Fibroblast of gingiva (primary cell): Measurements from ENCODE around the gene DCTN3.
"Not testable (repeated sequence)": the region's sequence is repeated elsewhere in the genome, so short reads cannot be mapped to it uniquely, and the experiment has no call there.

Experiments used
- DNase-seq: peaks from one replicate; pipeline ENCODE4 v3.0.0-alpha.2; 2011; ENCODE audit warnings: low read depth

Gene DCTN3

GRCh38 chr9:34646211-34647083, 26.2 kb upstream of the DCTN3 start, which contains the start of gene GALT:
GALT (plus strand) TSS chr9:34646675; CDS start chr9:34646705, 30 bp downstream.
- peak; percentile 75 for DNase-seq

- DNase-seq, result no peak
These were observed 24.5 kb upstream of the DCTN3 start for GRCh38 chr9:34644766-34645314.

GRCh38 chr9:34642679-34643078, 22.4 kb upstream of the DCTN3 start:
- DNase-seq, result no peak

GRCh38 chr9:34639322-34639721, 19.0 kb upstream of the DCTN3 start:
- DNase-seq, result not testable (repeated sequence)

- DNase-seq, result no peak
These were observed 17.8 kb upstream of the DCTN3 start for GRCh38 chr9:34638138-34638445.

- peak; percentile 94 for DNase-seq
These were observed 17.3 kb upstream of the DCTN3 start, which contains the start of gene SIGMAR1 for GRCh38 chr9:34637356-34638137. SIGMAR1 (minus strand) TSS chr9:34637787; CDS start chr9:34637697, 90 bp downstream.

- DNase-seq, result peak; percentile 40
These were observed 16.6 kb upstream of the DCTN3 start for GRCh38 chr9:34636791-34637355.

- DNase-seq, result no peak
These were observed 15.3 kb upstream of the DCTN3 start for GRCh38 chr9:34635556-34635955.

- DNase-seq, result no peak
These were observed 14.4 kb upstream of the DCTN3 start for GRCh38 chr9:34634551-34635248.

- peak; percentile 40 for DNase-seq
These were observed 13.7 kb upstream of the DCTN3 start for GRCh38 chr9:34633851-34634550.

GRCh38 chr9:34633166-34633565, 12.9 kb upstream of the DCTN3 start:
- no peak for DNase-seq

GRCh38 chr9:34630402-34631154, 10.3 kb upstream of the DCTN3 start:
- no peak for DNase-seq

- no peak for DNase-seq
These were observed 9.2 kb upstream of the DCTN3 start for GRCh38 chr9:34629491-34629808.

- DNase-seq, result no peak
These were observed 8.6 kb upstream of the DCTN3 start, which contains the start of gene ARID3C for GRCh38 chr9:34628656-34629490. ARID3C (minus strand) TSS chr9:34629066; CDS start chr9:34628014, 1,052 bp downstream.

GRCh38 chr9:34627716-34628655, 7.7 kb upstream of the DCTN3 start:
- no peak for DNase-seq

GRCh38 chr9:34625186-34625486, 4.8 kb upstream of the DCTN3 start:
- DNase-seq, result no peak

GRCh38 chr9:34624475-34625185, 4.3 kb upstream of the DCTN3 start:
- DNase-seq, result no peak
